Common myeloid progenitor, CD34-positive (primary cell): ENCODE measurements around the gene ROR1.
"Not testable (repeated sequence)": the region's sequence is repeated elsewhere in the genome, so short reads cannot be mapped to it uniquely, and the experiment has no call there.

ENCODE experiments used
- CTCF ChIA-PET: fragments of 350-600 bp; sonication (Branson Sonifier 250); formaldehyde crosslinking; loops from one replicate; lab custom pipeline; 2021; ENCODE audit warnings: antibody characterized with exemption; lab: Charles Lee
- POLR2A ChIA-PET: fragments of 350-600 bp; sonication (Branson Sonifier 250); formaldehyde crosslinking; loops from one replicate; lab custom pipeline; 2021; ENCODE audit warnings: antibody characterized with exemption; lab: Charles Lee
- DNase-seq, 3 donors: peaks; one replicate each; pipeline versions ENCODE4 v3.0.0 to v3.0.0-alpha.2; 2013
- H3K27ac ChIP-seq, 2 experiments: 1 replicate in 1 of 2; 2 replicates in 1 of 2; pipeline ENCODE4 v1.7.0; 2013; ENCODE audit warnings: inconsistent platforms in 2 of 2, low read length in 2 of 2, mild to moderate bottlenecking in 2 of 2, low read depth in 1 of 2, moderate library complexity in 1 of 2; ENCODE audit not compliant: severe bottlenecking in 2 of 2, insufficient read depth in 1 of 2, poor library complexity in 1 of 2
- H3K27me3 ChIP-seq, 5 experiments: replicated peaks in 2 of 5; 1 replicate in 3 of 5; 2 replicates in 2 of 5; pipeline versions ENCODE4 v1.6.1 to v1.7.0; 2013; ENCODE audit warnings: low read length in 4 of 5, mild to moderate bottlenecking in 2 of 5, moderate library complexity in 2 of 5, inconsistent platforms in 1 of 5; ENCODE audit not compliant: insufficient read depth in 5 of 5, control insufficient read depth in 4 of 5
- H3K36me3 ChIP-seq, 4 experiments: 1 replicate in 2 of 4; 2 replicates in 2 of 4; pipeline versions ENCODE4 v1.6.1 to v1.7.0; 2013; ENCODE audit warnings: low read length in 3 of 4, control low read depth in 1 of 4, mild to moderate bottlenecking in 1 of 4; ENCODE audit not compliant: control insufficient read depth in 4 of 4, insufficient read depth in 4 of 4
- H3K4me1 ChIP-seq, 4 experiments: 1 replicate in 3 of 4; 2 replicates in 1 of 4; pipeline versions ENCODE4 v1.6.1 to v1.7.1; 2013; ENCODE audit warnings: low read length in 3 of 4, mild to moderate bottlenecking in 3 of 4, control low read depth in 1 of 4, inconsistent platforms in 1 of 4, moderate library complexity in 1 of 4; ENCODE audit not compliant: control insufficient read depth in 4 of 4, insufficient read depth in 4 of 4; ENCODE audit errors: control extremely low read depth in 1 of 4
- H3K4me3 ChIP-seq, 7 experiments: 1 replicate in 4 of 7; 2 replicates in 3 of 7; pipeline versions ENCODE4 v1.5.1 to v1.7.0; 2013; ENCODE audit warnings: mild to moderate bottlenecking in 7 of 7, low read length in 6 of 7, moderate library complexity in 6 of 7, inconsistent platforms in 2 of 7, low read depth in 2 of 7, control low read depth in 1 of 7; ENCODE audit not compliant: insufficient read depth in 4 of 7, control insufficient read depth in 1 of 7; ENCODE audit errors: extremely low read depth in 1 of 7
- H3K9me3 ChIP-seq, 5 experiments: 1 replicate in 4 of 5; 2 replicates in 1 of 5; pipeline versions ENCODE4 v1.6.1 to v1.7.1; 2013; ENCODE audit warnings: low read length in 4 of 5, mild to moderate bottlenecking in 2 of 5, inconsistent platforms in 1 of 5, low read depth in 1 of 5, moderate library complexity in 1 of 5; ENCODE audit not compliant: control insufficient read depth in 4 of 5, insufficient read depth in 2 of 5; ENCODE audit errors: control extremely low read depth in 1 of 5
- WGBS: methylation state at CpG from one replicate; pipeline ENCODE4 v1.1.5; 2013; ENCODE audit not compliant: insufficient coverage; 5-methylcytosine and 5-hydroxymethylcytosine counted together

Gene ROR1

GRCh38 chr1:64095832-64096231, 322.0 kb downstream of the ROR1 start:
- CTCF ChIA-PET, result no interaction called here
- Histone ChIP-seq H3K36me3 (no peaks in the 10 kb centered on the region), H3K4me1 (peaks cover 0 to 2% (median 0%) of the 10 kb centered on the region in 4 experiments), H3K9me3 (no peaks in the 10 kb centered on the region), H3K27ac (no peak overlapping the region), H3K4me3 (no peak overlapping the region), H3K27me3 (no peaks in the 10 kb centered on the region)
- DNase-seq, result no peak
- POLR2A ChIA-PET, result no interaction called here
- WGBS, result no CpG with 5 or more reads among the region's 1 CpG

GRCh38 chr1:64097859-64098258, 324.0 kb downstream of the ROR1 start:
- no peak for DNase-seq
- Histone ChIP-seq H3K4me1 (no peaks in the 10 kb centered on the region), H3K27me3 (no peaks in the 10 kb centered on the region), H3K27ac (no peak overlapping the region), H3K4me3 (no peak overlapping the region), H3K9me3 (no peaks in the 10 kb centered on the region), H3K36me3 (no peaks in the 10 kb centered on the region)
- ChIA-PET CTCF (no interaction called here), POLR2A (interaction anchor here (0.7 kb wide), 1 partner anchor 237 kb away, joined by 5 read pairs; no protein-coding TSS in a partner anchor)
- WGBS, result 100% methylated on average over 2 of the region's 4 CpGs

- no peaks in the 10 kb centered on the region for H3K9me3 ChIP-seq
- ChIA-PET POLR2A (no interaction called here), CTCF (no interaction called here)
- no peak overlapping the region for H3K4me3 ChIP-seq
- no peaks in the 10 kb centered on the region for H3K27me3 ChIP-seq
- 83% methylated on average over 1 of the region's 1 CpG for WGBS
- H3K27ac ChIP-seq, result no peak overlapping the region
- DNase-seq, result no peak
- no peaks in the 10 kb centered on the region for H3K4me1 ChIP-seq
- no peaks in the 10 kb centered on the region for H3K36me3 ChIP-seq
These were observed 324.6 kb downstream of the ROR1 start for GRCh38 chr1:64098436-64098835.

GRCh38 chr1:64098846-64099582, 325.2 kb downstream of the ROR1 start:
- Histone ChIP-seq H3K4me1 (no peaks in the 10 kb centered on the region), H3K4me3 (no peak overlapping the region), H3K36me3 (no peaks in the 10 kb centered on the region), H3K27me3 (no peaks in the 10 kb centered on the region), H3K9me3 (no peaks in the 10 kb centered on the region), H3K27ac (no peak overlapping the region)
- ChIA-PET CTCF (interaction anchor here (1.1 kb wide), 1 partner anchor 10 kb away, joined by 3 read pairs; no protein-coding TSS in a partner anchor), POLR2A (no interaction called here)
- no peak for DNase-seq
- WGBS, result 78% methylated on average over 5 of the region's 9 CpGs

- DNase-seq, result no peak
- H3K27ac ChIP-seq, result no peak overlapping the region
- H3K27me3 ChIP-seq, result no peaks in the 10 kb centered on the region
- CTCF ChIA-PET, result interaction anchor here (0.8 to 1.3 kb wide), 2 partner anchors 18 to 26 kb away, joined by 3 read pairs; no protein-coding TSS in a partner anchor
- no peak overlapping the region for H3K4me3 ChIP-seq
- H3K4me1 ChIP-seq, result no peaks in the 10 kb centered on the region
- no peaks in the 10 kb centered on the region for H3K9me3 ChIP-seq
- POLR2A ChIA-PET, result no interaction called here
- H3K36me3 ChIP-seq, result no peaks in the 10 kb centered on the region
- 100% methylated on average over 3 of the region's 4 CpGs for WGBS
These were observed 327.0 kb downstream of the ROR1 start for GRCh38 chr1:64100791-64101190.

- WGBS, result no CpG with 5 or more reads among the region's 1 CpG
- POLR2A ChIA-PET, DNase-seq, H3K36me3 ChIP-seq, H3K9me3 ChIP-seq, H3K27me3 ChIP-seq, H3K4me1 ChIP-seq, CTCF ChIA-PET, H3K27ac ChIP-seq, H3K4me3 ChIP-seq: not testable (repeated sequence)
These were observed 330.8 kb downstream of the ROR1 start for GRCh38 chr1:64104585-64104984.

GRCh38 chr1:64107118-64107519, 333.3 kb downstream of the ROR1 start:
- 100% methylated on average over 1 of the region's 4 CpGs for WGBS
- Histone ChIP-seq H3K27ac (no peak overlapping the region), H3K9me3 (no peaks in the 10 kb centered on the region), H3K4me1 (no peaks in the 10 kb centered on the region), H3K4me3 (no peak overlapping the region), H3K36me3 (no peaks in the 10 kb centered on the region), H3K27me3 (no peaks in the 10 kb centered on the region)
- POLR2A ChIA-PET, result no interaction called here
- CTCF ChIA-PET, result interaction anchor here (0.6 kb wide), 1 partner anchor 140 kb away, joined by 3 read pairs; no protein-coding TSS in a partner anchor
- DNase-seq, result no peak
